ENCODE data around the gene GALNT8.

GALNT8 gene

DNA sequence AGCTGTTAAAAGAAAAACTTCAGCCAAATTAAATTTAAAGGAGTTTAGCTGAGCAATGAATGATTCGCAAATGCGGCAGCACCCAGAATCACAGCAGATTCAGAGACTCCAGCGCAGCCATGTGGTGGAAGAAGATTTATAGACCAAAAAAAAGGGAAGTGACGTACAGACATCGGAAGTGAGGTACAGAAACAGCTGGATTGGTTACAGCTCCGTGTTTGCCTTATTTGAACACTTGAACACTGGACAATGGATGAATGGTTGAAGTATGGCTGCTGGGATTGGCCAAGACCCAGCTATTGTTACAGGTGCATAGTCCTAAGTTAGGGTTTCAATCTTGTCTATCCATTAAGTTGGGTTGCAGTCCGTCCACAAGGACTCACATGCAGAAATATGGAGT, 42.6 kb downstream of the GALNT8 start:
- no peak overlapping the region for H3K4me3 ChIP-seq (ENCODE audit: severe bottlenecking)
- no peak for ATAC-seq (ENCODE audit: low read depth)
- TF ChIP-seq, protein P1, sequence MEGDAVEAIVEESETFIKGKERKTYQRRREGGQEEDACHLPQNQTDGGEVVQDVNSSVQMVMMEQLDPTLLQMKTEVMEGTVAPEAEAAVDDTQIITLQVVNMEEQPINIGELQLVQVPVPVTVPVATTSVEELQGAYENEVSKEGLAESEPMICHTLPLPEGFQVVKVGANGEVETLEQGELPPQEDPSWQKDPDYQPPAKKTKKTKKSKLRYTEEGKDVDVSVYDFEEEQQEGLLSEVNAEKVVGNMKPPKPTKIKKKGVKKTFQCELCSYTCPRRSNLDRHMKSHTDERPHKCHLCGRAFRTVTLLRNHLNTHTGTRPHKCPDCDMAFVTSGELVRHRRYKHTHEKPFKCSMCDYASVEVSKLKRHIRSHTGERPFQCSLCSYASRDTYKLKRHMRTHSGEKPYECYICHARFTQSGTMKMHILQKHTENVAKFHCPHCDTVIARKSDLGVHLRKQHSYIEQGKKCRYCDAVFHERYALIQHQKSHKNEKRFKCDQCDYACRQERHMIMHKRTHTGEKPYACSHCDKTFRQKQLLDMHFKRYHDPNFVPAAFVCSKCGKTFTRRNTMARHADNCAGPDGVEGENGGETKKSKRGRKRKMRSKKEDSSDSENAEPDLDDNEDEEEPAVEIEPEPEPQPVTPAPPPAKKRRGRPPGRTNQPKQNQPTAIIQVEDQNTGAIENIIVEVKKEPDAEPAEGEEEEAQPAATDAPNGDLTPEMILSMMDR (IDR thresholded peaks at IDR 0.05; ENCODE audit: poor library complexity, severe bottlenecking), result no peak
- no peaks in the 10 kb centered on the region for H3K9me3 ChIP-seq (ENCODE audit: severe bottlenecking)
- no peaks in the 10 kb centered on the region for H3K4me1 ChIP-seq (ENCODE audit: insufficient read depth, poor library complexity, severe bottlenecking)
- H3K27ac ChIP-seq (ENCODE audit: poor library complexity, severe bottlenecking), result no peak overlapping the region
- no peak for DNase-seq (ENCODE audit: low spot score)
- H3K27me3 ChIP-seq (ENCODE audit: insufficient read depth, poor library complexity, severe bottlenecking), result peaks cover 8% of the 10 kb centered on the region
- no peaks in the 10 kb centered on the region for H3K36me3 ChIP-seq (ENCODE audit: low read depth)

DNA sequence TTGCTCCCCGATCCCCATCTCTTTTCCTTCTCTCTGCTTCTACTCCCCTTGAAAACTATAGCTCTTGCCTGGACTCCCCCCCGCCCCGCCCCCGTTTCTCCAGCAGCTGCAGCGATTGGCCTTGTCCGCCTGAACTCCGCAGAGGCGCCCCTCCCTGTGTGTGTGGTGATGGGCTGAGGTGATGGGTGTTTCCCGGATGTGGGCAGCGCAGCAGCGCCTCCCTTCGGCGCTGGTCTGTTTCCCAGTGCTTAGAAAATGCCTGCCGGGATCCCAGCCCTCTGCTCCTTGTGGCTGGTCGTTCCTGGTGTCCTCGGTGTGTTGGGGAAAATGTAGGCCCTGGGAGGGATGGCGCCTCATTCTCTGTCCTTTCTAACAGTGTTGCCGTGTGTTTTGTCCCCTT, 43.3 kb downstream of the GALNT8 start:
- H3K27ac ChIP-seq (ENCODE audit: poor library complexity, severe bottlenecking), result no peak overlapping the region
- H3K9me3 ChIP-seq (ENCODE audit: severe bottlenecking), result no peaks in the 10 kb centered on the region
- no peak for ATAC-seq (ENCODE audit: low read depth)
- H3K4me1 ChIP-seq (ENCODE audit: insufficient read depth, poor library complexity, severe bottlenecking), result no peaks in the 10 kb centered on the region
- TF ChIP-seq, protein P1 (IDR thresholded peaks at IDR 0.05; ENCODE audit: poor library complexity, severe bottlenecking), result peak; percentile 7
- no peak for DNase-seq (ENCODE audit: low spot score)
- no peak overlapping the region for H3K4me3 ChIP-seq (ENCODE audit: severe bottlenecking)
- H3K36me3 ChIP-seq (ENCODE audit: low read depth), result no peaks in the 10 kb centered on the region
- peaks cover 8% of the 10 kb centered on the region for H3K27me3 ChIP-seq (ENCODE audit: insufficient read depth, poor library complexity, severe bottlenecking)

DNA sequence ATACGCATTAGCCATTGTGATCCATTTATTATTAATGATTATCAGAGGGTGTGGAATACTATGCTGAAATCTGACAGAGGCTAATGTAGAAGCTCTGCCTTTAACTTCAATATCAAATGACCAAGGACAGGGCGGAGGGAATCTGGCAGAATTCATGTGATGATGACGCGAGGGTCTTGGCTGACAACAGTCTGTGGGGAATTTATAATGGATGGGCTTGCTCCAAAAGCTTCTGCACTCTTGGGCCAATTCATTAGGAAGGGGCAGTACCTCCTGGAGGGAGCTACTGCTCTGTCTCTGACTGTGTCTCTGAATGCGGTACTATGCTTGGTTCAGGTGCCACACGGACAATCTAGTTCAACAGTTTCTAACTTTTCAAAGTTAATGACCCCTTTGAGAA, 46.2 kb downstream of the GALNT8 start:
- no peaks in the 10 kb centered on the region for H3K9me3 ChIP-seq (ENCODE audit: severe bottlenecking)
- DNase-seq (ENCODE audit: low spot score), result no peak
- TF ChIP-seq, protein P1 (IDR thresholded peaks at IDR 0.05; ENCODE audit: poor library complexity, severe bottlenecking), result no peak
- H3K27me3 ChIP-seq (ENCODE audit: insufficient read depth, poor library complexity, severe bottlenecking), result peaks cover 8% of the 10 kb centered on the region
- H3K4me1 ChIP-seq (ENCODE audit: insufficient read depth, poor library complexity, severe bottlenecking), result no peaks in the 10 kb centered on the region
- no peak for ATAC-seq (ENCODE audit: low read depth)
- H3K4me3 ChIP-seq (ENCODE audit: severe bottlenecking), result no peak overlapping the region
- no peak overlapping the region for H3K27ac ChIP-seq (ENCODE audit: poor library complexity, severe bottlenecking)
- H3K36me3 ChIP-seq (ENCODE audit: low read depth), result no peaks in the 10 kb centered on the region

DNA sequence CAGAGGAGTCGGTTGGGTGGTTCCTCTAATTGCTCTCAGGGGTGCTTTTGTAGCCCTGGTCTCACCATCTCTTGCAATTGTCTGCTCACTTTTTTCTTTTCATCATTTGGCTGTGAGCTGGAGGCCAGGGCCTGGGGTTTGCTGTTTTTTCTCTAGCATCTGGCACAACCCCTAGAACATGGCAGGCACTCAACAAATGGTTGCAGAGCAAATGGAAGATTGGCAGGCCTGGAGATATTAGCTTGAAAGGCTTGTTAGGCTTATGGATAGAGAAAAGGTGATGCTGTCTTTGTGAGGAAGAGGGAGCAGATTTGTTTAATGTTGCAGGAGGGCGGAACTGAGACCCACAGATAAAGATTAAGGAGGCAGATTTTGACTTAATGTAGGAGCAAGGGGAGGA, 47.0 kb downstream of the GALNT8 start:
- Histone ChIP-seq H3K4me1 (ENCODE audit: insufficient read depth, poor library complexity, severe bottlenecking) (no peaks in the 10 kb centered on the region), H3K9me3 (ENCODE audit: severe bottlenecking) (no peaks in the 10 kb centered on the region), H3K27me3 (ENCODE audit: insufficient read depth, poor library complexity, severe bottlenecking) (peaks cover 8% of the 10 kb centered on the region), H3K27ac (ENCODE audit: poor library complexity, severe bottlenecking) (no peak overlapping the region), H3K36me3 (ENCODE audit: low read depth) (no peaks in the 10 kb centered on the region), H3K4me3 (ENCODE audit: severe bottlenecking) (no peak overlapping the region)
- DNase-seq (ENCODE audit: low spot score) (no peak), ATAC-seq (ENCODE audit: low read depth) (no peak)
- TF ChIP-seq, protein P1 (IDR thresholded peaks at IDR 0.05; ENCODE audit: poor library complexity, severe bottlenecking), result no peak

DNA sequence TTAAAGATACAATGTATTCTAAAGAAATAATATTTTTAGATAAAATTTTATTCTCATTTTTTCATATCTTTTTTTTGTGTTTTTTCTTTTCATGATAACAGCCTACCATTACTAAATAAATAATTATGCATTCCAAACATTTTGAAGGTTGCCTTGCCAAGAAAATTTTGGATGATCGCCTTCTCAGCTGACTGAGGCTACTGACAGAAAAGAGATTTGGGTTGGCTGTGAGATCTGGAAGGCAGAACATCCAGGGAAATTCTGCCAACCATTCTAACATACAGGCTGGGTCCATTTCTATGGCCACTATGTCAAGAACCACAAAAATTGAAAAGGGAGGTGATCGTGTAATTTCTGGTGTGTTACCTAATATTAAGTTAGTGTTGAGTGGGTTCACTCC, 48.1 kb downstream of the GALNT8 start:
- Histone ChIP-seq H3K27ac (ENCODE audit: poor library complexity, severe bottlenecking) (no peak overlapping the region), H3K9me3 (ENCODE audit: severe bottlenecking) (no peaks in the 10 kb centered on the region), H3K36me3 (ENCODE audit: low read depth) (no peaks in the 10 kb centered on the region), H3K4me1 (ENCODE audit: insufficient read depth, poor library complexity, severe bottlenecking) (no peaks in the 10 kb centered on the region), H3K4me3 (ENCODE audit: severe bottlenecking) (no peak overlapping the region), H3K27me3 (ENCODE audit: insufficient read depth, poor library complexity, severe bottlenecking) (peaks cover 3% of the 10 kb centered on the region)
- DNase-seq (ENCODE audit: low spot score), result no peak
- TF ChIP-seq, protein P1 (IDR thresholded peaks at IDR 0.05; ENCODE audit: poor library complexity, severe bottlenecking), result no peak
- ATAC-seq (ENCODE audit: low read depth), result no peak

Data from RWPE2 (cell line).